HG03097 (cell line): ENCODE results near the gene B3GALT6.

Source experiments
- ATAC-seq: cut with Tn5 transposase; IDR thresholded peaks from one replicate; pipeline ENCODE4 v1.9.1; 2021; ENCODE audit not compliant: unreplicated experiment, low FRiP score

Gene B3GALT6

GRCh38 chr1:1215080-1215676 is 16.9 kb upstream of the B3GALT6 start:
- no peak for ATAC-seq

GRCh38 chr1:1215881-1216605 is 16.0 kb upstream of the B3GALT6 start:
- ATAC-seq: no peak

GRCh38 chr1:1216770-1217620 is 15.0 kb upstream of the B3GALT6 start:
- no peak for ATAC-seq

- no peak for ATAC-seq
Observed at GRCh38 chr1:1217621-1218523, 14.2 kb upstream of the B3GALT6 start.

GRCh38 chr1:1218524-1219200 is 13.4 kb upstream of the B3GALT6 start:
- no peak for ATAC-seq

GRCh38 chr1:1219341-1219740 is 12.7 kb upstream of the B3GALT6 start:
- ATAC-seq: no peak

- no peak for ATAC-seq
Observed at GRCh38 chr1:1220197-1220596, 11.8 kb upstream of the B3GALT6 start.

GRCh38 chr1:1221887-1222574 is 10.0 kb upstream of the B3GALT6 start:
- no peak for ATAC-seq

- no peak for ATAC-seq
Observed at GRCh38 chr1:1222575-1223225, 9.3 kb upstream of the B3GALT6 start.

GRCh38 chr1:1223321-1223720 is 8.7 kb upstream of the B3GALT6 start:
- ATAC-seq: no peak

- no peak for ATAC-seq
Observed at GRCh38 chr1:1223891-1224290, 8.1 kb upstream of the B3GALT6 start.

- no peak for ATAC-seq
Observed at GRCh38 chr1:1225238-1225845, 6.7 kb upstream of the B3GALT6 start.

- no peak for ATAC-seq
Observed at GRCh38 chr1:1225913-1226312, 6.1 kb upstream of the B3GALT6 start.

GRCh38 chr1:1226566-1227362 is 5.3 kb upstream of the B3GALT6 start:
- no peak for ATAC-seq

- ATAC-seq: no peak
Observed at GRCh38 chr1:1227386-1227785, 4.7 kb upstream of the B3GALT6 start.

- no peak for ATAC-seq
Observed at GRCh38 chr1:1228187-1228586, 3.9 kb upstream of the B3GALT6 start.

GRCh38 chr1:1228596-1229321 is 3.3 kb upstream of the B3GALT6 start:
- ATAC-seq: no peak
